Vagina (tissue), 2 donors: ENCODE measurements around the gene MADD. TPM values are rescaled to one million over a fixed set of nuclear protein-coding genes. Genes with fewer than 3 reads are reported as not detected.

Experiments used
- DNase-seq, 2 donors: peaks; one replicate each; pipeline ENCODE4 v3.0.0-alpha.2; 2017; ENCODE audit errors: extremely low spot score in 2 of 2
- H3K27ac ChIP-seq: fragments of 200-600 bp; sonication (generic); one replicate; pipeline ENCODE4 v1.5.1; 2019
- H3K27me3 ChIP-seq: fragments of 200-600 bp; sonication (generic); one replicate; pipeline ENCODE4 v1.5.1; 2019
- H3K36me3 ChIP-seq, 2 donors: fragments of 200-600 bp; sonication (generic); one replicate each; pipeline ENCODE4 v1.5.1; 2017 to 2019
- H3K4me1 ChIP-seq: fragments of 200-600 bp; sonication (generic); one replicate; pipeline ENCODE4 v1.5.1; 2019
- H3K4me3 ChIP-seq, 2 donors: fragments of 200-600 bp; sonication (generic); 1 replicate in 1 of 2; 2 replicates in 1 of 2; pipeline ENCODE4 v1.5.1; 2016 to 2019
- H3K9me3 ChIP-seq: fragments of 200-600 bp; sonication (generic); one replicate; pipeline ENCODE4 v1.5.1; 2019
- CTCF ChIP-seq, 3 experiments: fragments of 450-650 bp in 2 of 3; fragments of 200-600 bp in 1 of 3; sonication (generic) in 1 of 3; IDR thresholded peaks; one replicate each; pipeline ENCODE4 v1.5.1; 2017 to 2019; ENCODE audit warnings: antibody characterized with exemption in 3 of 3, mild to moderate bottlenecking in 2 of 3, moderate library complexity in 2 of 3
- POLR2A ChIP-seq, 2 donors: fragments of 450-650 bp; IDR thresholded peaks; one replicate each; pipeline ENCODE4 v1.6.1; 2017; ENCODE audit warnings: antibody characterized with exemption in 2 of 2, mild to moderate bottlenecking in 2 of 2, moderate library complexity in 2 of 2
- POLR2AphosphoS5 ChIP-seq, 2 donors: sonication (generic); formaldehyde crosslinking; IDR thresholded peaks; one replicate each; pipeline ENCODE4 v1.9.0; 2017; ENCODE audit warnings: antibody characterized with exemption in 2 of 2, mild to moderate bottlenecking in 2 of 2, low read depth in 1 of 2; ENCODE audit not compliant: insufficient read depth in 1 of 2
- intact Hi-C: fragments of 100-400 bp; cut with DNase I; formaldehyde crosslinking; loops from one replicate; pipeline ENCODE4 v1.15.1; 2023
- total RNA-seq: library from RNA; depleted of rRNA; stranded (reverse); fragments of >200 nt; gene quantifications from one replicate; pipeline ENCODE4 v1.2.3, GENCODE V29; 2016

Gene MADD
- total RNA-seq, 1 donor from 2014 or later, result 56.5 TPM

GRCh38 chr11:47329987-47330931 is 60.3 kb downstream of the MADD start:
- H3K36me3 ChIP-seq, result peaks cover 0 to 43% of the 10 kb centered on the region in 2 donors
- H3K27me3 ChIP-seq, result no peaks in the 10 kb centered on the region
- H3K4me3 ChIP-seq, result no peak overlapping the region
- intact Hi-C loops, result no loop called here
- TF ChIP-seq POLR2A (IDR thresholded peaks at IDR 0.05) (no peak), POLR2AphosphoS5 (IDR thresholded peaks at IDR 0.05; ENCODE audit: insufficient read depth in 1 of 2, low read depth in 1 of 2) (no peak), CTCF (IDR thresholded peaks at IDR 0.05) (no peak)
- H3K9me3 ChIP-seq, result no peaks in the 10 kb centered on the region
- H3K27ac ChIP-seq, result no peak overlapping the region
- H3K4me1 ChIP-seq, result peaks cover 13% of the 10 kb centered on the region
- peak in 1 of 2 donors; percentile 87 for DNase-seq

GRCh38 chr11:47331454-47332302 is 61.7 kb downstream of the MADD start:
- intact Hi-C loops, result no loop called here
- TF ChIP-seq CTCF (IDR thresholded peaks at IDR 0.05) (no peak), POLR2AphosphoS5 (IDR thresholded peaks at IDR 0.05; ENCODE audit: insufficient read depth in 1 of 2, low read depth in 1 of 2) (no peak), POLR2A (IDR thresholded peaks at IDR 0.05) (no peak)
- Histone ChIP-seq H3K4me1 (peaks cover 13% of the 10 kb centered on the region), H3K36me3 (peaks cover 0 to 36% of the 10 kb centered on the region in 2 donors), H3K4me3 (no peak overlapping the region), H3K27ac (no peak overlapping the region), H3K9me3 (no peaks in the 10 kb centered on the region), H3K27me3 (no peaks in the 10 kb centered on the region)
- peak in 1 of 2 donors; percentile 64 for DNase-seq

- Histone ChIP-seq H3K27ac (no peak overlapping the region), H3K4me3 (no peak overlapping the region), H3K27me3 (no peaks in the 10 kb centered on the region), H3K9me3 (no peaks in the 10 kb centered on the region), H3K36me3 (peaks cover 0 to 30% of the 10 kb centered on the region in 2 donors), H3K4me1 (peaks cover 13% of the 10 kb centered on the region)
- DNase-seq, result no peak
- no peak for TF ChIP-seq POLR2A (IDR thresholded peaks at IDR 0.05)
- no peak for TF ChIP-seq POLR2AphosphoS5 (IDR thresholded peaks at IDR 0.05; ENCODE audit: insufficient read depth in 1 of 2, low read depth in 1 of 2)
- no peak for TF ChIP-seq CTCF (IDR thresholded peaks at IDR 0.05)
- intact Hi-C loops, result no loop called here
Measured at GRCh38 chr11:47332303-47332711, 62.4 kb downstream of the MADD start.

GRCh38 chr11:47332791-47333525 is 63.0 kb downstream of the MADD start:
- Histone ChIP-seq H3K36me3 (peaks cover 0 to 24% of the 10 kb centered on the region in 2 donors), H3K4me3 (no peak overlapping the region), H3K27me3 (no peaks in the 10 kb centered on the region), H3K9me3 (no peaks in the 10 kb centered on the region), H3K4me1 (peaks cover 13% of the 10 kb centered on the region), H3K27ac (no peak overlapping the region)
- TF ChIP-seq POLR2AphosphoS5 (IDR thresholded peaks at IDR 0.05; ENCODE audit: insufficient read depth in 1 of 2, low read depth in 1 of 2) (no peak), CTCF (IDR thresholded peaks at IDR 0.05) (no peak), POLR2A (IDR thresholded peaks at IDR 0.05) (no peak)
- no peak for DNase-seq
- intact Hi-C loops, result no loop called here
